PC-3 (cell line): Measurements from ENCODE around the gene PPCDC.

Experiments used
- EZH2 ChIP-seq: fragments of 300-600 bp; sonication (generic); IDR thresholded peaks from one replicate; pipeline ENCODE4 v1.6.1; 2017; ENCODE audit warnings: antibody characterized with exemption, mild to moderate bottlenecking, low read length; ENCODE audit not compliant: unreplicated experiment
- TF ChIP-seq, protein P1 (sequence below): fragments of 300-600 bp; sonication (generic); conservative IDR thresholded peaks from 2 replicates; pipeline ENCODE4 v1.5.1; 2017; ENCODE audit warnings: antibody characterized with exemption, low read depth, mild to moderate bottlenecking, low read length

DNA sequence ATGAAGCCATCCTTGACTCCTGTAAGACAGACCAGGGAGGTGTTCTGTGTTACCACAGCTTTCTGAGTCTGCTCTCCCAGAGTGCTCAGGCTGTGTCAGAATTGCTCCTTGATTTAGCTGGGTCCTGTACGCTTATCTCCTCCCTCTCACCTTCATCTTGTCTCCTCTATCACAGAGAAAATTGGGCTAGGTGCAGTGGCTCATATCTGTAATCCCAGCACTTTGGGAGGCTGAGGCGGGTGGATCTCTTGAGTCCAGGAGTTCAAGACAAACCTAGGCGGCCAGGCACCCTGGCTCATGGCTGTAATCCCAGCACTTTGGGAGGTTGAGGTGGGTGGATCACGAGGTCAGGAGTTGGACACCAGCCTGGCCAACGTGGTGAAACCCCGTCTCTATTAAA, 22.1 kb upstream of the PPCDC start:
- TF ChIP-seq, protein P1, sequence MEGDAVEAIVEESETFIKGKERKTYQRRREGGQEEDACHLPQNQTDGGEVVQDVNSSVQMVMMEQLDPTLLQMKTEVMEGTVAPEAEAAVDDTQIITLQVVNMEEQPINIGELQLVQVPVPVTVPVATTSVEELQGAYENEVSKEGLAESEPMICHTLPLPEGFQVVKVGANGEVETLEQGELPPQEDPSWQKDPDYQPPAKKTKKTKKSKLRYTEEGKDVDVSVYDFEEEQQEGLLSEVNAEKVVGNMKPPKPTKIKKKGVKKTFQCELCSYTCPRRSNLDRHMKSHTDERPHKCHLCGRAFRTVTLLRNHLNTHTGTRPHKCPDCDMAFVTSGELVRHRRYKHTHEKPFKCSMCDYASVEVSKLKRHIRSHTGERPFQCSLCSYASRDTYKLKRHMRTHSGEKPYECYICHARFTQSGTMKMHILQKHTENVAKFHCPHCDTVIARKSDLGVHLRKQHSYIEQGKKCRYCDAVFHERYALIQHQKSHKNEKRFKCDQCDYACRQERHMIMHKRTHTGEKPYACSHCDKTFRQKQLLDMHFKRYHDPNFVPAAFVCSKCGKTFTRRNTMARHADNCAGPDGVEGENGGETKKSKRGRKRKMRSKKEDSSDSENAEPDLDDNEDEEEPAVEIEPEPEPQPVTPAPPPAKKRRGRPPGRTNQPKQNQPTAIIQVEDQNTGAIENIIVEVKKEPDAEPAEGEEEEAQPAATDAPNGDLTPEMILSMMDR = no peak
- no peak for TF ChIP-seq EZH2
